Measurements from ENCODE around the gene XPO1.
"Not testable (repeated sequence)": the region's sequence is repeated elsewhere in the genome, so short reads cannot be mapped to it uniquely, and the experiment has no call there.

XPO1 gene

GRCh38 chr2:61485281-61485680 lies 52.9 kb downstream of the XPO1 start:
- no peak overlapping the region for H3K9ac ChIP-seq (ENCODE audit: low read length)
- H3K4me3 ChIP-seq (ENCODE audit: low read length) = no peak overlapping the region
- peaks cover 7% of the 10 kb centered on the region for H3K4me1 ChIP-seq (ENCODE audit: control insufficient read depth, insufficient read depth, low read length)
- peaks cover 78% of the 10 kb centered on the region for H3K36me3 ChIP-seq (ENCODE audit: control insufficient read depth, insufficient read depth, low read length, severe bottlenecking)
- H3K9me3 ChIP-seq (ENCODE audit: control insufficient read depth, low read length) = no peaks in the 10 kb centered on the region
- no peak for DNase-seq (ENCODE audit: low read depth)
- H3K27me3 ChIP-seq (replicated peaks; ENCODE audit: control insufficient read depth, insufficient read depth, low read length) = no peaks in the 10 kb centered on the region

GRCh38 chr2:61478086-61478485 lies 60.1 kb downstream of the XPO1 start:
- Histone ChIP-seq H3K4me1 (ENCODE audit: control insufficient read depth, insufficient read depth, low read length) (peaks cover 5% of the 10 kb centered on the region), H3K27me3 (replicated peaks; ENCODE audit: control insufficient read depth, insufficient read depth, low read length) (no peaks in the 10 kb centered on the region), H3K9me3 (ENCODE audit: control insufficient read depth, low read length) (no peaks in the 10 kb centered on the region), H3K36me3 (ENCODE audit: control insufficient read depth, insufficient read depth, low read length, severe bottlenecking) (peaks cover 60% of the 10 kb centered on the region), H3K9ac (ENCODE audit: low read length) (no peak overlapping the region), H3K4me3 (ENCODE audit: low read length) (no peak overlapping the region)
- no peak for DNase-seq (ENCODE audit: low read depth)

GRCh38 chr2:61476929-61477589 lies 61.1 kb downstream of the XPO1 start:
- DNase-seq (ENCODE audit: low read depth); H3K4me3 ChIP-seq (ENCODE audit: low read length); H3K27me3 ChIP-seq (replicated peaks; ENCODE audit: control insufficient read depth, insufficient read depth, low read length); H3K4me1 ChIP-seq (ENCODE audit: control insufficient read depth, insufficient read depth, low read length); H3K9me3 ChIP-seq (ENCODE audit: control insufficient read depth, low read length); H3K9ac ChIP-seq (ENCODE audit: low read length): not testable (repeated sequence)
- peaks cover 49% of the 10 kb centered on the region for H3K36me3 ChIP-seq (ENCODE audit: control insufficient read depth, insufficient read depth, low read length, severe bottlenecking)

- peak; percentile 42 for DNase-seq (ENCODE audit: low read depth)
- H3K9ac ChIP-seq (ENCODE audit: low read length) = peak overlapping the region; percentile 100
Observed at GRCh38 chr2:61471905-61472805, 66.0 kb downstream of the XPO1 start.

GRCh38 chr2:61470965-61471904 lies 66.9 kb downstream of the XPO1 start, which contains the start of gene USP34:
Gene USP34 (minus strand): TSS chr2:61471087. CDS start chr2:61470692, 395 bp downstream.
- peaks cover 3% of the 10 kb centered on the region for H3K36me3 ChIP-seq (ENCODE audit: control insufficient read depth, insufficient read depth, low read length, severe bottlenecking)
- peak; percentile 98 for DNase-seq (ENCODE audit: low read depth)
- H3K4me3 ChIP-seq (ENCODE audit: low read length) = peak within 1 kb of the TSS; percentile 98
- no peaks in the 10 kb centered on the region for H3K27me3 ChIP-seq (replicated peaks; ENCODE audit: control insufficient read depth, insufficient read depth, low read length)
- H3K9me3 ChIP-seq (ENCODE audit: control insufficient read depth, low read length) = no peaks in the 10 kb centered on the region
- H3K4me1 ChIP-seq (ENCODE audit: control insufficient read depth, insufficient read depth, low read length) = peaks cover 15% of the 10 kb centered on the region
- H3K9ac ChIP-seq (ENCODE audit: low read length) = peak within 1 kb of the TSS; percentile 100

More at GRCh38 chr2:61471905-61472805, 66.0 kb downstream of the XPO1 start:
- H3K4me3 ChIP-seq (ENCODE audit: low read length) = peak overlapping the region; percentile 98
- H3K27me3 ChIP-seq (replicated peaks; ENCODE audit: control insufficient read depth, insufficient read depth, low read length) = no peaks in the 10 kb centered on the region
- no peaks in the 10 kb centered on the region for H3K9me3 ChIP-seq (ENCODE audit: control insufficient read depth, low read length)
- H3K36me3 ChIP-seq (ENCODE audit: control insufficient read depth, insufficient read depth, low read length, severe bottlenecking) = peaks cover 10% of the 10 kb centered on the region
- peaks cover 15% of the 10 kb centered on the region for H3K4me1 ChIP-seq (ENCODE audit: control insufficient read depth, insufficient read depth, low read length)

GRCh38 chr2:61470122-61470951 lies 67.8 kb downstream of the XPO1 start:
- H3K4me3 ChIP-seq (ENCODE audit: low read length) = peak overlapping the region; percentile 97
- H3K4me1 ChIP-seq (ENCODE audit: control insufficient read depth, insufficient read depth, low read length) = peaks cover 15% of the 10 kb centered on the region
- peak overlapping the region; percentile 93 for H3K9ac ChIP-seq (ENCODE audit: low read length)
- H3K9me3 ChIP-seq (ENCODE audit: control insufficient read depth, low read length) = no peaks in the 10 kb centered on the region
- peak; percentile 91 for DNase-seq (ENCODE audit: low read depth)
- H3K27me3 ChIP-seq (replicated peaks; ENCODE audit: control insufficient read depth, insufficient read depth, low read length) = no peaks in the 10 kb centered on the region
- peaks cover 3% of the 10 kb centered on the region for H3K36me3 ChIP-seq (ENCODE audit: control insufficient read depth, insufficient read depth, low read length, severe bottlenecking)

- peak; percentile 51 for DNase-seq (ENCODE audit: low read depth)
- Histone ChIP-seq H3K9me3 (ENCODE audit: control insufficient read depth, low read length) (no peaks in the 10 kb centered on the region), H3K4me3 (ENCODE audit: low read length) (peak overlapping the region; percentile 97), H3K27me3 (replicated peaks; ENCODE audit: control insufficient read depth, insufficient read depth, low read length) (no peaks in the 10 kb centered on the region), H3K9ac (ENCODE audit: low read length) (peak overlapping the region; percentile 93), H3K4me1 (ENCODE audit: control insufficient read depth, insufficient read depth, low read length) (peaks cover 15% of the 10 kb centered on the region), H3K36me3 (ENCODE audit: control insufficient read depth, insufficient read depth, low read length, severe bottlenecking) (peaks cover 3% of the 10 kb centered on the region)
Observed at GRCh38 chr2:61469424-61470121, 68.6 kb downstream of the XPO1 start.

GRCh38 chr2:61468231-61468630 lies 69.9 kb downstream of the XPO1 start:
- not testable (repeated sequence) for H3K9me3 ChIP-seq (ENCODE audit: control insufficient read depth, low read length); DNase-seq (ENCODE audit: low read depth); H3K4me3 ChIP-seq (ENCODE audit: low read length); H3K36me3 ChIP-seq (ENCODE audit: control insufficient read depth, insufficient read depth, low read length, severe bottlenecking); H3K27me3 ChIP-seq (replicated peaks; ENCODE audit: control insufficient read depth, insufficient read depth, low read length); H3K9ac ChIP-seq (ENCODE audit: low read length)
- H3K4me1 ChIP-seq (ENCODE audit: control insufficient read depth, insufficient read depth, low read length) = peaks cover 15% of the 10 kb centered on the region

- Histone ChIP-seq H3K9ac (ENCODE audit: low read length) (no peak overlapping the region), H3K4me1 (ENCODE audit: control insufficient read depth, insufficient read depth, low read length) (peaks cover 11% of the 10 kb centered on the region), H3K36me3 (ENCODE audit: control insufficient read depth, insufficient read depth, low read length, severe bottlenecking) (peaks cover 3% of the 10 kb centered on the region), H3K4me3 (ENCODE audit: low read length) (no peak overlapping the region), H3K9me3 (ENCODE audit: control insufficient read depth, low read length) (no peaks in the 10 kb centered on the region), H3K27me3 (replicated peaks; ENCODE audit: control insufficient read depth, insufficient read depth, low read length) (no peaks in the 10 kb centered on the region)
- no peak for DNase-seq (ENCODE audit: low read depth)
Observed at GRCh38 chr2:61465045-61465444, 73.1 kb downstream of the XPO1 start.
